ENCODE data around the gene VAV2.

The VAV2 gene

GRCh38 chr9:133810556-133811195, 181.4 kb downstream of the VAV2 start:
- TF ChIP-seq CEBPB (IDR thresholded peaks at IDR 0.05): no peak
- TF ChIP-seq EP300 (IDR thresholded peaks at IDR 0.05; ENCODE audit: borderline replicate concordance): no peak
- no peak for TF ChIP-seq MAX (IDR thresholded peaks at IDR 0.05)
- no peak for TF ChIP-seq NFIC (IDR thresholded peaks at IDR 0.05)
- no peak for TF ChIP-seq USF1 (IDR thresholded peaks at IDR 0.05)
- peak; percentile 69 for TF ChIP-seq REST (IDR thresholded peaks at IDR 0.05; ENCODE audit: low read depth)
- TF ChIP-seq TAF1 (IDR thresholded peaks at IDR 0.05; ENCODE audit: low read depth): no peak

- TF ChIP-seq TAF1 (IDR thresholded peaks at IDR 0.05; ENCODE audit: low read depth) (no peak), MAX (IDR thresholded peaks at IDR 0.05) (no peak), CREB1 (IDR thresholded peaks at IDR 0.05; ENCODE audit: low read depth) (no peak), FOXM1 (IDR thresholded peaks at IDR 0.05; ENCODE audit: borderline replicate concordance, low read depth) (no peak), NFIC (IDR thresholded peaks at IDR 0.05) (no peak), EP300 (IDR thresholded peaks at IDR 0.05; ENCODE audit: borderline replicate concordance) (no peak), REST (IDR thresholded peaks at IDR 0.05; ENCODE audit: low read depth) (no peak), CEBPB (IDR thresholded peaks at IDR 0.05) (no peak), USF1 (IDR thresholded peaks at IDR 0.05) (no peak)
Observed at GRCh38 chr9:133809335-133809734, 182.8 kb downstream of the VAV2 start.

GRCh38 chr9:133807818-133808217, 184.3 kb downstream of the VAV2 start:
- TF ChIP-seq EGR1 (IDR thresholded peaks at IDR 0.05) (no peak), MAX (IDR thresholded peaks at IDR 0.05) (no peak), TCF12 (IDR thresholded peaks at IDR 0.05; ENCODE audit: low read depth) (no peak), ZBTB7A (IDR thresholded peaks at IDR 0.05; ENCODE audit: low read depth) (no peak), REST (IDR thresholded peaks at IDR 0.05; ENCODE audit: low read depth) (no peak), CEBPB (IDR thresholded peaks at IDR 0.05) (no peak), RAD21 (IDR thresholded peaks at IDR 0.05; ENCODE audit: low read depth) (no peak), YY1 (IDR thresholded peaks at IDR 0.05; ENCODE audit: low read depth) (no peak), NFIC (IDR thresholded peaks at IDR 0.05) (no peak), USF1 (IDR thresholded peaks at IDR 0.05) (no peak), TAF1 (IDR thresholded peaks at IDR 0.05; ENCODE audit: low read depth) (no peak), FOXM1 (IDR thresholded peaks at IDR 0.05; ENCODE audit: borderline replicate concordance, low read depth) (no peak)

- TF ChIP-seq RAD21 (IDR thresholded peaks at IDR 0.05; ENCODE audit: low read depth) (no peak), NFIC (IDR thresholded peaks at IDR 0.05) (no peak), ZBTB7A (IDR thresholded peaks at IDR 0.05; ENCODE audit: low read depth) (no peak), TEAD4 (IDR thresholded peaks at IDR 0.05) (no peak), EGR1 (IDR thresholded peaks at IDR 0.05) (no peak), REST (IDR thresholded peaks at IDR 0.05; ENCODE audit: low read depth) (no peak), TCF12 (IDR thresholded peaks at IDR 0.05; ENCODE audit: low read depth) (no peak), TAF1 (IDR thresholded peaks at IDR 0.05; ENCODE audit: low read depth) (no peak), FOXM1 (IDR thresholded peaks at IDR 0.05; ENCODE audit: borderline replicate concordance, low read depth) (no peak), CEBPB (IDR thresholded peaks at IDR 0.05) (no peak), EP300 (IDR thresholded peaks at IDR 0.05; ENCODE audit: borderline replicate concordance) (no peak), USF1 (IDR thresholded peaks at IDR 0.05) (no peak), CREB1 (IDR thresholded peaks at IDR 0.05; ENCODE audit: low read depth) (no peak), YY1 (IDR thresholded peaks at IDR 0.05; ENCODE audit: low read depth) (no peak), MAX (IDR thresholded peaks at IDR 0.05) (no peak)
Observed at GRCh38 chr9:133807037-133807436, 185.1 kb downstream of the VAV2 start.
